HL-60 (cell line): Measurements from ENCODE around the gene TK2.

Experiments
- DNase-seq, 2 experiments: peaks; one replicate each; pipeline ENCODE4 v3.0.0-alpha.2; 2010 to 2020; ENCODE audit warnings: low read depth in 1 of 2, low spot score in 1 of 2
- H3K27ac ChIP-seq: fragments of 250-450 bp; sonication (Bioruptor Pico); replicated peaks from 2 replicates; pipeline ENCODE4 v1.5.1; 2020; ENCODE audit warnings: mild to moderate bottlenecking, moderate library complexity
- H3K27me3 ChIP-seq: fragments of 250-450 bp; sonication (Bioruptor Pico); 2 replicates; pipeline ENCODE4 v1.5.1; 2021; ENCODE audit warnings: mild to moderate bottlenecking, moderate library complexity; ENCODE audit not compliant: insufficient read depth, poor library complexity, severe bottlenecking
- H3K4me3 ChIP-seq: replicated peaks from 2 replicates; pipeline ENCODE4 v1.5.1; 2011; ENCODE audit warnings: mild to moderate bottlenecking, control low read depth, low read length; ENCODE audit not compliant: insufficient read depth
- CTCF ChIP-seq: IDR thresholded peaks from one replicate; pipeline ENCODE4 v1.5.1; 2011; ENCODE audit warnings: low read length, control low read depth, inconsistent platforms; ENCODE audit not compliant: insufficient read depth
- GABPA ChIP-seq: IDR thresholded peaks from 2 replicates; pipeline ENCODE4 v1.6.1; 2012; ENCODE audit warnings: low read depth
- POLR2AphosphoS5 ChIP-seq: IDR thresholded peaks from 2 replicates; pipeline ENCODE4 v1.6.1; 2012; ENCODE audit warnings: low read depth
- REST ChIP-seq: IDR thresholded peaks from 2 replicates; pipeline ENCODE4 v1.6.1; 2012; ENCODE audit warnings: low read depth; ENCODE audit not compliant: insufficient replicate concordance
- SPI1 ChIP-seq: IDR thresholded peaks from 2 replicates; pipeline ENCODE4 v1.6.1; 2012; ENCODE audit warnings: low read depth, mild to moderate bottlenecking, borderline replicate concordance

Gene TK2

GRCh38 chr16:66508914-66509496, 40.9 kb downstream of the TK2 start:
- H3K27me3 ChIP-seq = no peaks in the 10 kb centered on the region
- no peak overlapping the region for H3K27ac ChIP-seq
- no peak for DNase-seq
- H3K4me3 ChIP-seq = no peak overlapping the region
- TF ChIP-seq CTCF (no peak), SPI1 (no peak)

GRCh38 chr16:66508248-66508913, 41.5 kb downstream of the TK2 start:
- H3K27me3 ChIP-seq = no peaks in the 10 kb centered on the region
- TF ChIP-seq POLR2AphosphoS5 = no peak
- TF ChIP-seq CTCF = no peak
- TF ChIP-seq SPI1 = no peak
- no peak for TF ChIP-seq REST
- TF ChIP-seq GABPA = no peak
- no peak overlapping the region for H3K4me3 ChIP-seq
- no peak overlapping the region for H3K27ac ChIP-seq
- no peak for DNase-seq

- TF ChIP-seq SPI1 (no peak), CTCF (no peak), GABPA (no peak)
- Histone ChIP-seq H3K27ac (no peak overlapping the region), H3K27me3 (no peaks in the 10 kb centered on the region), H3K4me3 (no peak overlapping the region)
- no peak for DNase-seq
These were observed 42.1 kb downstream of the TK2 start for GRCh38 chr16:66507731-66508239.

GRCh38 chr16:66503612-66504011, 46.3 kb downstream of the TK2 start:
- Histone ChIP-seq H3K4me3 (no peak overlapping the region), H3K27ac (no peak overlapping the region), H3K27me3 (no peaks in the 10 kb centered on the region)
- no peak for TF ChIP-seq REST
- no peak for TF ChIP-seq POLR2AphosphoS5
- TF ChIP-seq GABPA = no peak
- TF ChIP-seq SPI1 = no peak
- TF ChIP-seq CTCF = no peak
- no peak for DNase-seq
